Activated CD8-positive, alpha-beta memory T cell treated with anti-CD3 and anti-CD28 coated beads for 24 hours (primary cell): ENCODE data around the gene CABP5.

Source experiments
- DNase-seq: peaks from one replicate; pipeline ENCODE4 v3.0.0-alpha.2; 2020

Gene CABP5

GRCh38 chr19:48029431-48029830 is 14.4 kb downstream of the CABP5 start:
- no peak for DNase-seq

GRCh38 chr19:48025480-48025879 is 18.4 kb downstream of the CABP5 start:
- no peak for DNase-seq

GRCh38 chr19:48023518-48023917 is 20.4 kb downstream of the CABP5 start:
- no peak for DNase-seq

GRCh38 chr19:48023011-48023410 is 20.9 kb downstream of the CABP5 start:
- DNase-seq: no peak

GRCh38 chr19:48020686-48021085 is 23.2 kb downstream of the CABP5 start:
- no peak for DNase-seq

- DNase-seq: no peak
Measured at GRCh38 chr19:48010932-48011758, 32.7 kb downstream of the CABP5 start.

- DNase-seq: no peak
Measured at GRCh38 chr19:48006762-48007161, 37.1 kb downstream of the CABP5 start.

GRCh38 chr19:48004236-48004635 is 39.6 kb downstream of the CABP5 start:
- DNase-seq: no peak

- DNase-seq: no peak
Measured at GRCh38 chr19:48000846-48001245, 43.0 kb downstream of the CABP5 start.

GRCh38 chr19:47998800-47999199 is 45.1 kb downstream of the CABP5 start:
- no peak for DNase-seq

GRCh38 chr19:47996230-47996727 is 47.6 kb downstream of the CABP5 start:
- no peak for DNase-seq

GRCh38 chr19:47994209-47994802 is 49.6 kb downstream of the CABP5 start, which contains the start of gene ELSPBP1:
Gene ELSPBP1 (plus strand): TSS chr19:47994632. CDS start chr19:48008668, 14,036 bp downstream.
- DNase-seq: no peak

- DNase-seq: no peak
Measured at GRCh38 chr19:47992070-47992469, 51.8 kb downstream of the CABP5 start, which contains the start of gene BSPH1. Gene BSPH1 (minus strand): TSS chr19:47992170. CDS start chr19:47992081, 89 bp downstream.

- no peak for DNase-seq
Measured at GRCh38 chr19:47991191-47991808, 52.6 kb downstream of the CABP5 start.
